MM.1S (cell line): ENCODE results near the gene ESR2.
"Not testable (repeated sequence)": the region's sequence is repeated elsewhere in the genome, so short reads cannot be mapped to it uniquely, and the experiment has no call there.

Experiments
- DNase-seq: peaks from one replicate; pipeline ENCODE4 v3.0.0-alpha.2; 2015
- H2AFZ ChIP-seq: fragments of 300-600 bp; sonication (generic); 2 replicates; pipeline ENCODE4 v1.6.0; 2016; ENCODE audit warnings: antibody characterized with exemption, low read length
- H3F3A ChIP-seq: fragments of 300-600 bp; sonication (generic); 2 replicates; pipeline ENCODE4 v1.6.1; 2016; ENCODE audit warnings: mild to moderate bottlenecking, antibody characterized with exemption, low read length, moderate library complexity, mixed read lengths; ENCODE audit not compliant: insufficient read depth
- H3K27ac ChIP-seq: fragments of 300-600 bp; sonication (generic); 2 replicates; pipeline ENCODE4 v1.5.1; 2016; ENCODE audit warnings: mild to moderate bottlenecking, low read length
- H3K27me3 ChIP-seq: fragments of 300-600 bp; sonication (generic); replicated peaks from 2 replicates; pipeline ENCODE4 v1.6.0; 2016; ENCODE audit warnings: low read length; ENCODE audit not compliant: insufficient read depth
- H3K36me3 ChIP-seq: fragments of 300-600 bp; sonication (generic); replicated peaks from 2 replicates; pipeline ENCODE4 v1.6.1; 2016; ENCODE audit warnings: mild to moderate bottlenecking, low read length, mixed read lengths; ENCODE audit not compliant: insufficient read depth
- H3K4me1 ChIP-seq: fragments of 300-600 bp; sonication (generic); 2 replicates; pipeline ENCODE4 v1.6.1; 2016; ENCODE audit warnings: low read length, mixed read lengths
- H3K4me2 ChIP-seq: fragments of 300-600 bp; sonication (generic); 2 replicates; pipeline ENCODE4 v1.6.0; 2016; ENCODE audit warnings: low read depth, low read length
- H3K4me3 ChIP-seq: fragments of 300-600 bp; sonication (generic); 2 replicates; pipeline ENCODE4 v1.5.1; 2016; ENCODE audit warnings: low read length, mixed read lengths
- H3K79me2 ChIP-seq: fragments of 300-600 bp; sonication (generic); 2 replicates; pipeline ENCODE4 v1.6.1; 2016; ENCODE audit warnings: mixed run types, low read length, mixed read lengths
- H3K9ac ChIP-seq: fragments of 300-600 bp; sonication (generic); 2 replicates; pipeline ENCODE4 v1.6.1; 2016; ENCODE audit warnings: low read length, mixed read lengths
- H3K9me2 ChIP-seq: fragments of 300-600 bp; sonication (generic); replicated peaks from 2 replicates; pipeline ENCODE4 v1.6.1; 2016; ENCODE audit warnings: mild to moderate bottlenecking, low read length, mixed read lengths; ENCODE audit not compliant: insufficient read depth
- H3K9me3 ChIP-seq: fragments of 300-600 bp; sonication (generic); replicated peaks from 2 replicates; pipeline ENCODE4 v1.6.1; 2016; ENCODE audit warnings: mild to moderate bottlenecking, low read length, mixed read lengths; ENCODE audit not compliant: insufficient read depth
- H4K20me1 ChIP-seq: fragments of 300-600 bp; sonication (generic); 2 replicates; pipeline ENCODE4 v1.6.1; 2016; ENCODE audit warnings: mild to moderate bottlenecking, low read length, moderate library complexity, mixed read lengths; ENCODE audit not compliant: insufficient read depth
- EZH2 ChIP-seq: fragments of 300-600 bp; sonication (generic); optimal IDR thresholded peaks from 2 replicates; pipeline ENCODE3; 2017; ENCODE audit warnings: low read depth, mild to moderate bottlenecking, antibody characterized with exemption, low read length, mixed read lengths
- EZH2phosphoT487 ChIP-seq: fragments of 300-600 bp; sonication (generic); IDR thresholded peaks from 2 replicates; pipeline ENCODE4 v1.6.1; 2018; ENCODE audit warnings: antibody characterized with exemption, low read length
- TF ChIP-seq, protein P1 (sequence below): fragments of 300-600 bp; sonication (generic); IDR thresholded peaks from 2 replicates; pipeline ENCODE4 v1.5.1; 2016; ENCODE audit warnings: antibody characterized with exemption, low read length, mixed read lengths

ESR2 gene

GRCh38 chr14:64324895-64325294 lies 30.7 kb upstream of the ESR2 start:
- no peak overlapping the region for H3K27ac ChIP-seq
- H3K9me2 ChIP-seq: no peaks in the 10 kb centered on the region
- DNase-seq: no peak
- no peaks in the 10 kb centered on the region for H3F3A ChIP-seq
- H3K27me3 ChIP-seq: no peaks in the 10 kb centered on the region
- TF ChIP-seq EZH2: no peak
- TF ChIP-seq, protein P1, sequence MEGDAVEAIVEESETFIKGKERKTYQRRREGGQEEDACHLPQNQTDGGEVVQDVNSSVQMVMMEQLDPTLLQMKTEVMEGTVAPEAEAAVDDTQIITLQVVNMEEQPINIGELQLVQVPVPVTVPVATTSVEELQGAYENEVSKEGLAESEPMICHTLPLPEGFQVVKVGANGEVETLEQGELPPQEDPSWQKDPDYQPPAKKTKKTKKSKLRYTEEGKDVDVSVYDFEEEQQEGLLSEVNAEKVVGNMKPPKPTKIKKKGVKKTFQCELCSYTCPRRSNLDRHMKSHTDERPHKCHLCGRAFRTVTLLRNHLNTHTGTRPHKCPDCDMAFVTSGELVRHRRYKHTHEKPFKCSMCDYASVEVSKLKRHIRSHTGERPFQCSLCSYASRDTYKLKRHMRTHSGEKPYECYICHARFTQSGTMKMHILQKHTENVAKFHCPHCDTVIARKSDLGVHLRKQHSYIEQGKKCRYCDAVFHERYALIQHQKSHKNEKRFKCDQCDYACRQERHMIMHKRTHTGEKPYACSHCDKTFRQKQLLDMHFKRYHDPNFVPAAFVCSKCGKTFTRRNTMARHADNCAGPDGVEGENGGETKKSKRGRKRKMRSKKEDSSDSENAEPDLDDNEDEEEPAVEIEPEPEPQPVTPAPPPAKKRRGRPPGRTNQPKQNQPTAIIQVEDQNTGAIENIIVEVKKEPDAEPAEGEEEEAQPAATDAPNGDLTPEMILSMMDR: no peak
- TF ChIP-seq EZH2phosphoT487: no peak
- H3K4me1 ChIP-seq: no peaks in the 10 kb centered on the region
- H3K9me3 ChIP-seq: no peaks in the 10 kb centered on the region
- H3K79me2 ChIP-seq: no peaks in the 10 kb centered on the region
- no peak overlapping the region for H3K4me2 ChIP-seq
- no peak overlapping the region for H2AFZ ChIP-seq
- no peaks in the 10 kb centered on the region for H3K36me3 ChIP-seq
- no peaks in the 10 kb centered on the region for H4K20me1 ChIP-seq
- no peak overlapping the region for H3K9ac ChIP-seq
- no peak overlapping the region for H3K4me3 ChIP-seq

GRCh38 chr14:64324461-64324860 lies 30.3 kb upstream of the ESR2 start:
- no peaks in the 10 kb centered on the region for H3K36me3 ChIP-seq

DNA sequence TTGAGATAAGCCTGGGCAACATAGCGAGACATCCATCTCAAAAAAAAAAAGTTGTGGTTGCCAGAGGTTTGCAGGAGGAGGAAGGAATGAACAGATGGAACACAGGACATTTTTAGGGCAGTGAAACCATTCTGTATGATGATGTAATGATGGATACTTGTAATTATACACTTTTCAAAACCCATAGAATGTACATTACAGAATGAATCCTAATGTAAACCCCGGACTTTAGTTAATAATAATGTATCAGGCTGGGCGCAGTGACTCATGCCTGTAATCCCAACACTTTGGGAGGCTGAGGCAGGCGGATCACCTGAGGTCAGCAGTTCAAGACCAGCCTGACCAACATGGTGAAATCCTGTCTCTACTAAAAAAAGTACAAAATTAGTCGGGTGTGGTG lies 26.2 kb upstream of the ESR2 start:
- H3K4me1 ChIP-seq, H3K79me2 ChIP-seq, H3K4me3 ChIP-seq, DNase-seq, H3K9ac ChIP-seq, H3K9me2 ChIP-seq, H3F3A ChIP-seq, H2AFZ ChIP-seq, H3K4me2 ChIP-seq, H3K27me3 ChIP-seq, H4K20me1 ChIP-seq, H3K27ac ChIP-seq, H3K9me3 ChIP-seq, H3K36me3 ChIP-seq: not testable (repeated sequence)

More at GRCh38 chr14:64324461-64324860, 30.3 kb upstream of the ESR2 start:
- no peaks in the 10 kb centered on the region for H3K4me1 ChIP-seq
- H3K4me2 ChIP-seq: no peak overlapping the region
- H2AFZ ChIP-seq: no peak overlapping the region
- TF ChIP-seq EZH2 (no peak), EZH2phosphoT487 (no peak)
- TF ChIP-seq, protein P1: no peak
- H3K79me2 ChIP-seq: no peaks in the 10 kb centered on the region
- H3K4me3 ChIP-seq: no peak overlapping the region
- no peaks in the 10 kb centered on the region for H4K20me1 ChIP-seq
- no peaks in the 10 kb centered on the region for H3F3A ChIP-seq
- H3K27me3 ChIP-seq: no peaks in the 10 kb centered on the region
- no peak overlapping the region for H3K27ac ChIP-seq
- no peaks in the 10 kb centered on the region for H3K9me3 ChIP-seq
- DNase-seq: no peak
- no peaks in the 10 kb centered on the region for H3K9me2 ChIP-seq
- H3K9ac ChIP-seq: no peak overlapping the region

DNA sequence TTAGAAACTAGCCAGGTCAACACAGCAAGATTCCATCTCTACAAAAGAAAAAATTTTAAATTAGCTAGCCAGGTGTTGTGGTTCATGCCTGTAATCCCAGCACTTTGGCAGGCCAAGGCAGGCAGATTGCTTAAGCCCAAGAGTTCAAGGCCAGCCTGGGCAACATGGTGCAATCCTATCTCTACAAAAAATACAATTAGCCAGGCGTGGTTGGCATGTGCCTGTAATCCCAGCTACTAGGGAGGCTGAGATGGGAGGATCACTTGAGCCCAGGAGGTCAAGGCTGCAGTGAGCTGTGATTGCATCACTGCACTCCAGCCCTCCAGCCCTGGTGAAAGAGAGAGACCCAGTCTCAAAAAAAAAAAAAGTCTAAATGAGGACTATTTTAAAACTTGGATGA lies 24.5 kb upstream of the ESR2 start:
- not testable (repeated sequence) for H3K27me3 ChIP-seq, H2AFZ ChIP-seq, H3K36me3 ChIP-seq, H3F3A ChIP-seq, H3K79me2 ChIP-seq, H3K4me3 ChIP-seq, H3K4me1 ChIP-seq, H3K27ac ChIP-seq, H3K9me3 ChIP-seq, DNase-seq, H4K20me1 ChIP-seq, H3K9ac ChIP-seq, H3K9me2 ChIP-seq, H3K4me2 ChIP-seq
